Muscle layer of colon (tissue), 2 donors: ENCODE data around the gene USP40.

Experiments
- H3K27ac ChIP-seq: one replicate; pipeline ENCODE4 v1.7.0; 2013; ENCODE audit warnings: low read depth, mild to moderate bottlenecking, low read length, moderate library complexity
- H3K27me3 ChIP-seq, 2 donors: one replicate each; pipeline ENCODE4 v1.7.0; 2013; ENCODE audit warnings: low read length in 2 of 2, mild to moderate bottlenecking in 2 of 2; ENCODE audit not compliant: insufficient read depth in 2 of 2, control insufficient read depth in 1 of 2
- H3K36me3 ChIP-seq: one replicate; pipeline ENCODE4 v1.7.0; 2013; ENCODE audit warnings: mild to moderate bottlenecking, low read length; ENCODE audit not compliant: insufficient read depth
- H3K4me1 ChIP-seq: one replicate; pipeline ENCODE4 v1.7.0; 2013; ENCODE audit warnings: mild to moderate bottlenecking, low read length; ENCODE audit not compliant: insufficient read depth
- H3K4me3 ChIP-seq, 2 donors: one replicate each; pipeline ENCODE4 v1.7.0; 2013; ENCODE audit warnings: low read length in 2 of 2, low read depth in 1 of 2, mild to moderate bottlenecking in 1 of 2, moderate library complexity in 1 of 2
- H3K9ac ChIP-seq: one replicate; pipeline ENCODE4 v1.7.0; 2013; ENCODE audit warnings: low read length
- H3K9me3 ChIP-seq: one replicate; pipeline ENCODE4 v1.7.0; 2013; ENCODE audit warnings: mild to moderate bottlenecking, low read length
- donor health status: abdominal sarcoma.
- donor health status: Adenocarcinoma of cecum.

USP40 gene

GRCh38 chr2:233513953-233514655 lies 52.5 kb downstream of the USP40 start:
- no peaks in the 10 kb centered on the region for H3K9me3 ChIP-seq
- H3K4me3 ChIP-seq = no peak overlapping the region
- no peaks in the 10 kb centered on the region for H3K27me3 ChIP-seq
- no peak overlapping the region for H3K27ac ChIP-seq
- H3K9ac ChIP-seq = no peak overlapping the region
- H3K36me3 ChIP-seq = peaks cover 26% of the 10 kb centered on the region
- H3K4me1 ChIP-seq = no peaks in the 10 kb centered on the region

GRCh38 chr2:233503947-233504637 lies 62.5 kb downstream of the USP40 start:
- Histone ChIP-seq H3K9ac (no peak overlapping the region), H3K9me3 (peaks cover 10% of the 10 kb centered on the region), H3K4me3 (no peak overlapping the region), H3K27ac (no peak overlapping the region), H3K4me1 (no peaks in the 10 kb centered on the region), H3K27me3 (no peaks in the 10 kb centered on the region), H3K36me3 (peaks cover 5% of the 10 kb centered on the region)

GRCh38 chr2:233503481-233503880 lies 63.1 kb downstream of the USP40 start:
- Histone ChIP-seq H3K27me3 (no peaks in the 10 kb centered on the region), H3K4me3 (no peak overlapping the region), H3K27ac (no peak overlapping the region), H3K9me3 (peaks cover 10% of the 10 kb centered on the region), H3K4me1 (no peaks in the 10 kb centered on the region), H3K9ac (no peak overlapping the region), H3K36me3 (peaks cover 11% of the 10 kb centered on the region)

- no peaks in the 10 kb centered on the region for H3K27me3 ChIP-seq
- H3K27ac ChIP-seq = no peak overlapping the region
- H3K4me3 ChIP-seq = no peak overlapping the region
- H3K9ac ChIP-seq = no peak overlapping the region
- H3K9me3 ChIP-seq = peaks cover 10% of the 10 kb centered on the region
- H3K36me3 ChIP-seq = peaks cover 31% of the 10 kb centered on the region
- H3K4me1 ChIP-seq = no peaks in the 10 kb centered on the region
Measured at GRCh38 chr2:233501198-233502076, 65.1 kb downstream of the USP40 start.

GRCh38 chr2:233499928-233500327 lies 66.7 kb downstream of the USP40 start:
- Histone ChIP-seq H3K27ac (no peak overlapping the region), H3K36me3 (peaks cover 43% of the 10 kb centered on the region), H3K4me1 (no peaks in the 10 kb centered on the region), H3K27me3 (no peaks in the 10 kb centered on the region), H3K9ac (no peak overlapping the region), H3K9me3 (peaks cover 10% of the 10 kb centered on the region), H3K4me3 (no peak overlapping the region)

GRCh38 chr2:233498126-233498525 lies 68.5 kb downstream of the USP40 start:
- H3K9ac ChIP-seq = no peak overlapping the region
- H3K4me1 ChIP-seq = no peaks in the 10 kb centered on the region
- no peaks in the 10 kb centered on the region for H3K27me3 ChIP-seq
- no peak overlapping the region for H3K27ac ChIP-seq
- peaks cover 47% of the 10 kb centered on the region for H3K36me3 ChIP-seq
- H3K9me3 ChIP-seq = no peaks in the 10 kb centered on the region
- H3K4me3 ChIP-seq = no peak overlapping the region

GRCh38 chr2:233497692-233498091 lies 68.9 kb downstream of the USP40 start:
- Histone ChIP-seq H3K36me3 (peaks cover 50% of the 10 kb centered on the region), H3K27me3 (no peaks in the 10 kb centered on the region), H3K27ac (no peak overlapping the region), H3K9me3 (no peaks in the 10 kb centered on the region), H3K4me3 (no peak overlapping the region), H3K4me1 (no peaks in the 10 kb centered on the region), H3K9ac (no peak overlapping the region)

GRCh38 chr2:233495503-233496496 lies 70.8 kb downstream of the USP40 start:
- H3K27me3 ChIP-seq = no peaks in the 10 kb centered on the region
- peaks cover 59% of the 10 kb centered on the region for H3K36me3 ChIP-seq
- H3K27ac ChIP-seq = no peak overlapping the region
- H3K4me1 ChIP-seq = no peaks in the 10 kb centered on the region
- H3K9me3 ChIP-seq = no peaks in the 10 kb centered on the region
- no peak overlapping the region for H3K4me3 ChIP-seq
- H3K9ac ChIP-seq = no peak overlapping the region

GRCh38 chr2:233492751-233493150 lies 73.8 kb downstream of the USP40 start:
- Histone ChIP-seq H3K36me3 (peaks cover 61% of the 10 kb centered on the region), H3K4me1 (no peaks in the 10 kb centered on the region), H3K4me3 (no peak overlapping the region), H3K9me3 (no peaks in the 10 kb centered on the region), H3K9ac (no peak overlapping the region), H3K27ac (no peak overlapping the region), H3K27me3 (no peaks in the 10 kb centered on the region)

- Histone ChIP-seq H3K27ac (no peak overlapping the region), H3K36me3 (peaks cover 60% of the 10 kb centered on the region), H3K9ac (no peak overlapping the region), H3K9me3 (no peaks in the 10 kb centered on the region), H3K27me3 (no peaks in the 10 kb centered on the region), H3K4me3 (no peak overlapping the region), H3K4me1 (no peaks in the 10 kb centered on the region)
Measured at GRCh38 chr2:233492078-233492477, 74.5 kb downstream of the USP40 start.
